ENCODE measurements around the gene KRTCAP3.

DNA sequence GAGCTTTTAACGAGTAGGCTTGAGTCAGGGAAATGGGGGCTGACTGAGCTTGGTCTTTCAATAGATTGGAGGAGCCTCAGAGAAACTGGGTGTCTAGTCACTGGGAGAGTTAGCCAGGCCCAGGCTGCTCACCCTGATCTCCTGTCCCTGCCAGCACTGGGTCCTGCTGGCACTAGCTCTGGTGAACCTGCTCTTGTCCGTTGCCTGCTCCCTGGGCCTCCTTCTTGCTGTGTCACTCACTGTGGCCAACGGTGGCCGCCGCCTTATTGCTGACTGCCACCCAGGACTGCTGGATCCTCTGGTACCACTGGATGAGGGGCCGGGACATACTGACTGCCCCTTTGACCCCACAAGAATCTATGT, 720 bp downstream of the KRTCAP3 start:
- TF ChIP-seq ZNF8 (CRISPR knock-in tag; IDR thresholded peaks at IDR 0.05): no peak
- no peak for TF ChIP-seq ZFP3 (CRISPR knock-in tag; IDR thresholded peaks at IDR 0.05)

Data from SK-N-SH treated with all-trans-retinoic acid at 6 μM for 48 hours (cell line).